ENCODE measurements around the gene INTS11. TPM values are rescaled to one million over a fixed set of nuclear protein-coding genes. Genes with fewer than 3 reads are reported as not detected.
A peak's percentile ranks its signal among the peaks of the same experiment; 100 is the strongest.

INTS11 gene
- total RNA-seq, 3 donors from 2014 or later (not counting 1 experiment from before 2014, with no cell fraction given): 150 to 189 (median 181) TPM

DNA sequence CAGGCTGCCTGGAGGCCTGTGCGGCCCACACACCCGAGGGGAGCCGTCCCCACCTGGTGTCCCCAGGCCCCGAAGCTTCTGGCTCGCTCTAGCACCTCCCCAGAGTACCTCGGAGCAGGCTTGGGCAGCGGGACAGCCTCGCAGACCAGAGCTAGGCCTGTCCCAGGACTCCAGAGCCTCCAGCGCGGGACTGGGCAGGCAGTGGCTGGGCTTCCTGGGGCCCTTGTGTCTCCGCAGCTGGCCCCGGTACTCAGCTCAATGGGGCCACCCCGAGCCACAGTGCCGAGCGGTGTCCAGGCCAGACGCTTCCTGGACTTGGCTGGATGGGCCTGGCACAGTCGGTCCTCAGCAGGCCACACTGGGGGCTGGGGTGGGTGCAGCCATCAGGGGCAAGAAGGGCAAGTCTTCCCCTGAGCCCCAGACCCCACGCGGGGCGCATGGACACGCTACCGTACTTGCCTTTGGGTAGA, 39.3 kb downstream of the INTS11 start:
- H3K27ac ChIP-seq (ENCODE audit: low read length): no peak overlapping the region
- peaks cover 0 to 3% of the 10 kb centered on the region in 2 donors for H3K4me1 Mint-ChIP-seq
- DNase-seq: no peak
- H3K4me1 ChIP-seq (ENCODE audit: control insufficient read depth, insufficient read depth, low read length): peaks cover 3% of the 10 kb centered on the region
- H3K27me3 Mint-ChIP-seq (ENCODE audit: low read depth in 2 of 2): peaks cover 0 to 2% of the 10 kb centered on the region in 2 donors
- TF ChIP-seq, protein P1, sequence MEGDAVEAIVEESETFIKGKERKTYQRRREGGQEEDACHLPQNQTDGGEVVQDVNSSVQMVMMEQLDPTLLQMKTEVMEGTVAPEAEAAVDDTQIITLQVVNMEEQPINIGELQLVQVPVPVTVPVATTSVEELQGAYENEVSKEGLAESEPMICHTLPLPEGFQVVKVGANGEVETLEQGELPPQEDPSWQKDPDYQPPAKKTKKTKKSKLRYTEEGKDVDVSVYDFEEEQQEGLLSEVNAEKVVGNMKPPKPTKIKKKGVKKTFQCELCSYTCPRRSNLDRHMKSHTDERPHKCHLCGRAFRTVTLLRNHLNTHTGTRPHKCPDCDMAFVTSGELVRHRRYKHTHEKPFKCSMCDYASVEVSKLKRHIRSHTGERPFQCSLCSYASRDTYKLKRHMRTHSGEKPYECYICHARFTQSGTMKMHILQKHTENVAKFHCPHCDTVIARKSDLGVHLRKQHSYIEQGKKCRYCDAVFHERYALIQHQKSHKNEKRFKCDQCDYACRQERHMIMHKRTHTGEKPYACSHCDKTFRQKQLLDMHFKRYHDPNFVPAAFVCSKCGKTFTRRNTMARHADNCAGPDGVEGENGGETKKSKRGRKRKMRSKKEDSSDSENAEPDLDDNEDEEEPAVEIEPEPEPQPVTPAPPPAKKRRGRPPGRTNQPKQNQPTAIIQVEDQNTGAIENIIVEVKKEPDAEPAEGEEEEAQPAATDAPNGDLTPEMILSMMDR (IDR thresholded peaks at IDR 0.05): no peak
- no peaks in the 10 kb centered on the region for H3K9me3 ChIP-seq (ENCODE audit: control insufficient read depth, insufficient read depth, low read length)
- no peak overlapping the region for H3K27ac Mint-ChIP-seq
- intact Hi-C loops (cut with micrococcal nuclease): no loop called here
- no peaks in the 10 kb centered on the region for H3K36me3 ChIP-seq (ENCODE audit: control insufficient read depth, insufficient read depth, low read length)
- H3K9me3 Mint-ChIP-seq: no peaks in the 10 kb centered on the region
- H3K4me3 Mint-ChIP-seq: no peak overlapping the region
- WGBS (ENCODE audit: insufficient coverage): 93% methylated on average over 22 of the region's 22 CpGs
- no peak overlapping the region for H3K4me3 ChIP-seq (ENCODE audit: low read length)
- no peaks in the 10 kb centered on the region for H3K27me3 ChIP-seq (ENCODE audit: control insufficient read depth, insufficient read depth, low read length)
- no peaks in the 10 kb centered on the region for H3K36me3 Mint-ChIP-seq
- no peak for ATAC-seq

DNA sequence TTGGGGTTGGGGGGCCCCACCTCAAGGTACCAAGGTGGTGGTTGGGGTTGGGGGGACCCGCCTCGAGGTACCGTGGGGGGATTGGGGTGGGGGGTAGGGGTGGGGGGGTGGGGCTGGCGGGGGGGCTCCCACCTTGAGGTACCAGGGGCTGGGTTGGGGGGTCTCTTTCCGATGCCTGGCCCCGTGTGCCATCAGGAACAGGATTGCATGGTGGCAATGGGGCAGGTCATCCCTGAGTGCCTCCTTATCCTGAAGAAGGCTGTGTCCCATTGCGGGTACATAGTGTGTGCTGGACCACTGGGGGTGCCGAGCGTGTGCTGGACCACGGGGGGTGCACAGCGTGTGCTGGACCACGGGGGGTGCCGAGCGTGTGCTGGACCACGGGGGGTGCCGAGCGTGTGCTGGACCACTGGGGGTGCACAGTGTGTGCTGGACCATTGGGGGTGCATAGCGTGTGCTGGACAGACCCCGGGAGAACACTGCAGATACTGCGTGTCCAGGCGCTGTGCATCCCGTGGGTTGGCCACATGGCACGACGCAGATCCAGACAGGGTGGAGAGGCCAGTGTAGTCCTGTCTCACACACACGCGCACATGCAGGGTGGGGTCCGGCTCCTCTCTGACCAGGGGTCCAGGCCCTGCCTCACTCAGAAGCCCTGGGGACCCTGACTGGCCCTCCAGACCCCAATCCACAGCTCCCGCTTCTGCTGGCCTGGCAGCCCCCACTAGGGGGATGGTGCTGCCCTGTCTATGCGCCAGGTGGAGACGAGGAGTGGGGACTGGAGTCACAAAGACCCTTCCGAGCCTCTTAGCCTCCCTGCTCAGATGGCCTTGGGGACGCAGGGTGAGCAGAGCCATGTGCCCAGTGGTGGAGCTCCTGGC, 40.0 kb downstream of the INTS11 start:
- H3K4me1 ChIP-seq (ENCODE audit: control insufficient read depth, insufficient read depth, low read length): peaks cover 3% of the 10 kb centered on the region
- no peak overlapping the region for H3K4me3 ChIP-seq (ENCODE audit: low read length)
- intact Hi-C loops (cut with micrococcal nuclease): no loop called here
- Mint-ChIP-seq H3K27ac (no peak overlapping the region), H3K4me3 (no peak overlapping the region), H3K36me3 (no peaks in the 10 kb centered on the region), H3K9me3 (no peaks in the 10 kb centered on the region), H3K27me3 (ENCODE audit: low read depth in 2 of 2) (no peaks in the 10 kb centered on the region), H3K4me1 (no peaks in the 10 kb centered on the region)
- H3K9me3 ChIP-seq (ENCODE audit: control insufficient read depth, insufficient read depth, low read length): no peaks in the 10 kb centered on the region
- TF ChIP-seq, protein P1 (IDR thresholded peaks at IDR 0.05): no peak
- H3K27ac ChIP-seq (ENCODE audit: low read length): no peak overlapping the region
- DNase-seq: no peak
- no peaks in the 10 kb centered on the region for H3K27me3 ChIP-seq (ENCODE audit: control insufficient read depth, insufficient read depth, low read length)
- WGBS (ENCODE audit: insufficient coverage): 92% methylated on average over 28 of the region's 32 CpGs
- H3K36me3 ChIP-seq (ENCODE audit: control insufficient read depth, insufficient read depth, low read length): no peaks in the 10 kb centered on the region
- no peak for ATAC-seq

DNA sequence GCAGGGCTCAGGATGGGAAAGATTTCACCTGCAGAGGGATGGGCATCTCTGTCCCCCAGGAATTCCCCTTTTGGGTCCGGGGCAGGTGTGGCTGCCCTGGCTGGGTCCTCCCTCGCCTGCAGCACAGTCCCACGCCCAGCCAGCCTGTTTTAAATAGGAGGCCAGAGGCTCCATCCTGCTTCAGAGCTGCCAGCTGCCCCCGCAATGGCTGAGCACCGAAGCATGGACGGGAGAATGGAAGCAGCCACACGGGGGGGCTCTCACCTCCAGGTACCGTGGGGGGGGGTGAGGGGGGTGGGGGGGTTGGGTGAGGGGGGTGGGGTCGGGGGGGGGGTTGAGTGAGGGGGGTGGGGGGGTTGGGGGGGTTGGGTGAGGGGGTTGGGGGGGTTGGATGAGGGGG, 40.6 kb downstream of the INTS11 start:
- Histone ChIP-seq H3K4me1 (ENCODE audit: control insufficient read depth, insufficient read depth, low read length) (peaks cover 3% of the 10 kb centered on the region), H3K36me3 (ENCODE audit: control insufficient read depth, insufficient read depth, low read length) (no peaks in the 10 kb centered on the region), H3K9me3 (ENCODE audit: control insufficient read depth, insufficient read depth, low read length) (no peaks in the 10 kb centered on the region), H3K27me3 (ENCODE audit: control insufficient read depth, insufficient read depth, low read length) (no peaks in the 10 kb centered on the region), H3K27ac (ENCODE audit: low read length) (no peak overlapping the region), H3K4me3 (ENCODE audit: low read length) (no peak overlapping the region)
- WGBS (ENCODE audit: insufficient coverage): 27% methylated on average over 3 of the region's 9 CpGs
- H3K27ac Mint-ChIP-seq: peak overlapping the region in 1 of 2 donors; percentile 14
- intact Hi-C loops (cut with micrococcal nuclease): no loop called here
- no peaks in the 10 kb centered on the region for H3K27me3 Mint-ChIP-seq (ENCODE audit: low read depth in 2 of 2)
- no peak for DNase-seq
- H3K4me3 Mint-ChIP-seq: no peak overlapping the region
- TF ChIP-seq, protein P1 (IDR thresholded peaks at IDR 0.05): no peak
- H3K9me3 Mint-ChIP-seq: no peaks in the 10 kb centered on the region
- H3K4me1 Mint-ChIP-seq: no peaks in the 10 kb centered on the region
- H3K36me3 Mint-ChIP-seq: no peaks in the 10 kb centered on the region
- no peak for ATAC-seq
